Nephron (organoid): ENCODE measurements around the gene HOXA4.

ENCODE experiments used
- H3K27ac Mint-ChIP-seq, 3 experiments: 2 replicates each; pipeline ENCODE4 v1.8.0; 2020; ENCODE audit warnings: mixed read lengths in 3 of 3, mild to moderate bottlenecking in 2 of 3, moderate library complexity in 1 of 3
- H3K27me3 Mint-ChIP-seq: 2 replicates; pipeline ENCODE4 v1.8.0; 2021; ENCODE audit warnings: low read depth, mild to moderate bottlenecking, moderate library complexity, mixed read lengths
- H3K36me3 Mint-ChIP-seq: 2 replicates; pipeline ENCODE4 v1.8.0; 2020; ENCODE audit warnings: low read depth, mixed read lengths
- H3K4me1 Mint-ChIP-seq: 2 replicates; pipeline ENCODE4 v1.8.0; 2020; ENCODE audit warnings: mixed read lengths
- H3K4me3 Mint-ChIP-seq, 3 experiments: 2 replicates each; pipeline ENCODE4 v1.8.0; 2020; ENCODE audit warnings: mild to moderate bottlenecking in 3 of 3, mixed read lengths in 3 of 3, moderate library complexity in 2 of 3
- H3K9me3 Mint-ChIP-seq: 2 replicates; pipeline ENCODE4 v1.8.0; 2020; ENCODE audit warnings: mixed read lengths
- TF ChIP-seq, protein P1 (sequence below), 3 experiments: fragments of 200-600 bp; sonication (generic); IDR thresholded peaks; one replicate each; pipeline ENCODE4 v1.5.0; 2021; ENCODE audit warnings: antibody characterized with exemption in 3 of 3; ENCODE audit not compliant: unreplicated experiment in 3 of 3

Gene HOXA4

DNA sequence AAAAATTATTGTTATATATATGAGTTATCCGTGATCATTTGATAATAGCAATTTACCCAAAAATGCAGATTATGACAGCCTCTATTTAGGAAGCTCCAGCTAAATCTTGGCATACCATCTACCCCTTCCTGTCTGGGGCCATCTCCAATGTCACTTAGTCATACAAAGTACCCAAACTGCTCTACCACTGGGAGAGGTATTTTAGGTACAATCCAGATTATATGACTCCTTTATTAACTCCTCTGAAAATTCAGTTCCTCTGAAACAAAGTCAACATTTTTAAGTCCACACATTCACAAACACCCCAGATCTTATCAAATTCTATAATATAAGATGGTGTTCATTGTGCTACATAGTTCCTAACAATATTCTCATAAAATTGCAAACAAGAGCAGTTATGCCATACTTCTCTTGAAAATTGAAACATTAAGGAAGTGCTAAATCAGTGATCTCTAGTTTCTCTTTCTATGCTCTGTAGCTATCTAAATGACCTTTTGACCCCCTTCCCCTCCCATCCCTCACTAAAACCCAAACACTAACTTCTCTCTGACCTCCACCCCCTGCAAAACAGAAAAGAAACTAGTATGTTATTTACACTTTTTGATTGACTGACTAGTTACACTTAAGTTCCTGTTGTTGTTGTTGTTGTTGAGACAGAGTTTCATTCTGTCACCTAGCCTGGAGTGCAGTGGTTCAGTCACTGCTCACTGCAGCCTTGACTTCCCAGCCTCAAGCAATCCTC is 51.2 kb downstream of the HOXA4 start:
- Mint-ChIP-seq H3K4me1 (peaks cover 18% of the 10 kb centered on the region), H3K9me3 (peaks cover 4% of the 10 kb centered on the region), H3K27me3 (no peaks in the 10 kb centered on the region), H3K27ac (no peak overlapping the region), H3K36me3 (no peaks in the 10 kb centered on the region), H3K4me3 (no peak overlapping the region)
- TF ChIP-seq, protein P1, sequence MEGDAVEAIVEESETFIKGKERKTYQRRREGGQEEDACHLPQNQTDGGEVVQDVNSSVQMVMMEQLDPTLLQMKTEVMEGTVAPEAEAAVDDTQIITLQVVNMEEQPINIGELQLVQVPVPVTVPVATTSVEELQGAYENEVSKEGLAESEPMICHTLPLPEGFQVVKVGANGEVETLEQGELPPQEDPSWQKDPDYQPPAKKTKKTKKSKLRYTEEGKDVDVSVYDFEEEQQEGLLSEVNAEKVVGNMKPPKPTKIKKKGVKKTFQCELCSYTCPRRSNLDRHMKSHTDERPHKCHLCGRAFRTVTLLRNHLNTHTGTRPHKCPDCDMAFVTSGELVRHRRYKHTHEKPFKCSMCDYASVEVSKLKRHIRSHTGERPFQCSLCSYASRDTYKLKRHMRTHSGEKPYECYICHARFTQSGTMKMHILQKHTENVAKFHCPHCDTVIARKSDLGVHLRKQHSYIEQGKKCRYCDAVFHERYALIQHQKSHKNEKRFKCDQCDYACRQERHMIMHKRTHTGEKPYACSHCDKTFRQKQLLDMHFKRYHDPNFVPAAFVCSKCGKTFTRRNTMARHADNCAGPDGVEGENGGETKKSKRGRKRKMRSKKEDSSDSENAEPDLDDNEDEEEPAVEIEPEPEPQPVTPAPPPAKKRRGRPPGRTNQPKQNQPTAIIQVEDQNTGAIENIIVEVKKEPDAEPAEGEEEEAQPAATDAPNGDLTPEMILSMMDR (IDR thresholded peaks at IDR 0.05; ENCODE audit: unreplicated experiment in 3 of 3) = no peak

DNA sequence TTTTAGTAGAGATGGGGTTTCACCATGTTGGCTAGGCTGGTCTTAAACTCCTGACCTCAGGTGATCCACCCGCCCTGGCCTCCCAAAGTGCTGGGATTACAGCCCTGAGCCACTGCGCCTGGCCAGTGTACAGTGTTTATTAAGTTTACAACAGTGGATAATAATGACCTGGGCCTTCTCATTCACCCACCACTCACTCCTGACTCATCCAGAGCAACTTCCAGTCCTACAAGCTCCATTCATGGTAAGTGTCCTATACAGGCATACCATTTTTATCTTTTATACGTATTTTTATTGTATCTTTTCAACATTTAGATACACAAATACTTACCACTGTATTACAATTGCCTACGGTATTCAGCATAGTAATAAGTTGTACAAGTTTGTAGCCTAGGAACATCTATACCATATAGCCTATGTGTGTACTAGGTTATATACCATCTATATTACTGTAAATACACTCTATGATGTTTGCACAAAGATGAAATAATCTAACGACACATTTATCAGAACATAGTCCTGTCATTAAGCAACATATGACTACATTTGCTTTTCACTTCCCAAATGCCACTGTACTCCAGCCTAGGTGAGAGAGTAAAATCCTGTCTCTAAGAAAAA is 51.8 kb downstream of the HOXA4 start:
- no peaks in the 10 kb centered on the region for H3K36me3 Mint-ChIP-seq
- H3K27me3 Mint-ChIP-seq = no peaks in the 10 kb centered on the region
- peaks cover 6% of the 10 kb centered on the region for H3K9me3 Mint-ChIP-seq
- TF ChIP-seq, protein P1 (IDR thresholded peaks at IDR 0.05; ENCODE audit: unreplicated experiment in 3 of 3) = no peak
- no peak overlapping the region for H3K4me3 Mint-ChIP-seq
- no peak overlapping the region for H3K27ac Mint-ChIP-seq
- peaks cover 18% of the 10 kb centered on the region for H3K4me1 Mint-ChIP-seq
